ENCODE results near the gene INTS7.
"Not testable (repeated sequence)": the region's sequence is repeated elsewhere in the genome, so short reads cannot be mapped to it uniquely, and the experiment has no call there.

Gene INTS7

GRCh38 chr1:211978596-211978995 is 56.8 kb downstream of the INTS7 start:
- DNase-seq (ENCODE audit: low read depth): no peak

GRCh38 chr1:211975152-211975941 is 60.0 kb downstream of the INTS7 start:
- DNase-seq (ENCODE audit: low read depth): no peak

GRCh38 chr1:211973541-211973940 is 61.8 kb downstream of the INTS7 start:
- DNase-seq (ENCODE audit: low read depth): no peak

- DNase-seq (ENCODE audit: low read depth): no peak
These were observed 67.0 kb downstream of the INTS7 start for GRCh38 chr1:211968200-211968834.

GRCh38 chr1:211967704-211968103 is 67.7 kb downstream of the INTS7 start:
- DNase-seq (ENCODE audit: low read depth): no peak

- no peak for DNase-seq (ENCODE audit: low read depth)
These were observed 70.1 kb downstream of the INTS7 start for GRCh38 chr1:211965108-211965805.

GRCh38 chr1:211959680-211960079 is 75.7 kb downstream of the INTS7 start:
- no peak for DNase-seq (ENCODE audit: low read depth)

- DNase-seq (ENCODE audit: low read depth): no peak
These were observed 76.1 kb downstream of the INTS7 start for GRCh38 chr1:211959221-211959620.

- not testable (repeated sequence) for DNase-seq (ENCODE audit: low read depth)
These were observed 81.3 kb downstream of the INTS7 start for GRCh38 chr1:211954028-211954427.

- not testable (repeated sequence) for DNase-seq (ENCODE audit: low read depth)
These were observed 81.8 kb downstream of the INTS7 start for GRCh38 chr1:211953543-211953942.

- no peak for DNase-seq (ENCODE audit: low read depth)
These were observed 83.1 kb downstream of the INTS7 start for GRCh38 chr1:211952299-211952698.

GRCh38 chr1:211951856-211952255 is 83.5 kb downstream of the INTS7 start:
- no peak for DNase-seq (ENCODE audit: low read depth)

GRCh38 chr1:211948377-211948776 is 87.0 kb downstream of the INTS7 start:
- DNase-seq (ENCODE audit: low read depth): no peak

GRCh38 chr1:211947396-211948295 is 87.7 kb downstream of the INTS7 start:
- no peak for DNase-seq (ENCODE audit: low read depth)

GRCh38 chr1:211944733-211945500 is 90.4 kb downstream of the INTS7 start:
- no peak for DNase-seq (ENCODE audit: low read depth)

GRCh38 chr1:211942583-211942982 is 92.8 kb downstream of the INTS7 start:
- no peak for DNase-seq (ENCODE audit: low read depth)

- DNase-seq (ENCODE audit: low read depth): no peak
These were observed 95.4 kb downstream of the INTS7 start for GRCh38 chr1:211939876-211940468.

- DNase-seq (ENCODE audit: low read depth): no peak
These were observed 96.8 kb downstream of the INTS7 start for GRCh38 chr1:211938561-211938997.

GRCh38 chr1:211937422-211937821 is 97.9 kb downstream of the INTS7 start:
- not testable (repeated sequence) for DNase-seq (ENCODE audit: low read depth)

GRCh38 chr1:211935448-211935970 is 99.8 kb downstream of the INTS7 start:
- no peak for DNase-seq (ENCODE audit: low read depth)

All from stimulated activated CD8-positive, alpha-beta memory T cell treated with anti-CD3 and anti-CD28 coated beads, Interleukin-12 subunit alpha, Interleukin-12 subunit beta, amount 100 ng/mL, for 1 hour (primary cell).